ENCODE measurements around the gene A1CF.

Gene A1CF

DNA sequence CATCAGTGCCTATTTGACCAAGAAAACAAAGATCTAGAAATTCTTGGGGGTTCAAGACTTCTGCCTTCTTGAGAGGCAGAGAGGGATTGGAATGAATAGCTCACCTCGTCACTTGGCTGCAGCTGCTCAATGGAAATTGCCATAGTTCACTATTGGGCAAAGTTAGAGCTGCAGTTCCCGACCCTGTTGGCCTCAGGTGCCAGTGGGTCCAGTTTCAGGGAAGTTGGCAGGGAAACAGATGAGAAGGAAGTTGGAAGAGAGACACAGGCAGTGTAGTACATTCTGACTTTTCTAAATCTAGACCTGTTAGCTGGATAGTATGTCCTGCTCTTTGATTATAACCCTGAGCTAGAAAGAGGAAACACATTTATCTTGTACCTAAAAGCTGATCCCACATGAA, 19.1 kb downstream of the A1CF start:
- no peak overlapping the region for H3K27ac ChIP-seq
- DNase-seq (ENCODE audit: low read depth, low spot score) = no peak

- no peak for DNase-seq (ENCODE audit: low read depth, low spot score)
- no peak overlapping the region for H3K27ac ChIP-seq
These were observed 22.7 kb downstream of the A1CF start for GRCh38 chr10:50862719-50863118.

DNA sequence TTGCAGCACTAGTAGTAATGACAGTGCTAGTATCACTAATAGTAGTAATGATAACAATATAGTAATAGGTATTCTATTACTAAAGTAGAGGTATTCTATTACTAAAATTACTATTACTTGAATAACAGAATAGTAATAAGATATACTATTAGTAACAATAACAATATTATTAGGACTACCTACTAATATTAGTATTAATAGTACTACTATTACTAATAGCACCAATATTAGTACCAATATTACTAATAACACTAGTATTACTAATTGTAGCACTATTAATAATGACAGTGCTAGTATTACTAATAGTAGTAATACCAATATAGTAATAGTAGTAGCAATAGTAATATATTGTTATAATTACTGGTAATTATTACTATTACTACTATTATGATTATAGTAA, 24.1 kb downstream of the A1CF start:
- no peak for DNase-seq (ENCODE audit: low read depth, low spot score)
- no peak overlapping the region for H3K27ac ChIP-seq

- DNase-seq (ENCODE audit: low read depth, low spot score) = no peak
- no peak overlapping the region for H3K27ac ChIP-seq
These were observed 27.8 kb downstream of the A1CF start for GRCh38 chr10:50857579-50857978.

- DNase-seq (ENCODE audit: low read depth, low spot score) = no peak
- H3K27ac ChIP-seq = no peak overlapping the region
These were observed 30.0 kb downstream of the A1CF start for GRCh38 chr10:50855461-50855860.

- DNase-seq (ENCODE audit: low read depth, low spot score) = no peak
- no peak overlapping the region for H3K27ac ChIP-seq
These were observed 30.4 kb downstream of the A1CF start for GRCh38 chr10:50855015-50855414.

- H3K27ac ChIP-seq = no peak overlapping the region
- DNase-seq (ENCODE audit: low read depth, low spot score) = no peak
These were observed 31.9 kb downstream of the A1CF start for GRCh38 chr10:50853557-50853956.

DNA sequence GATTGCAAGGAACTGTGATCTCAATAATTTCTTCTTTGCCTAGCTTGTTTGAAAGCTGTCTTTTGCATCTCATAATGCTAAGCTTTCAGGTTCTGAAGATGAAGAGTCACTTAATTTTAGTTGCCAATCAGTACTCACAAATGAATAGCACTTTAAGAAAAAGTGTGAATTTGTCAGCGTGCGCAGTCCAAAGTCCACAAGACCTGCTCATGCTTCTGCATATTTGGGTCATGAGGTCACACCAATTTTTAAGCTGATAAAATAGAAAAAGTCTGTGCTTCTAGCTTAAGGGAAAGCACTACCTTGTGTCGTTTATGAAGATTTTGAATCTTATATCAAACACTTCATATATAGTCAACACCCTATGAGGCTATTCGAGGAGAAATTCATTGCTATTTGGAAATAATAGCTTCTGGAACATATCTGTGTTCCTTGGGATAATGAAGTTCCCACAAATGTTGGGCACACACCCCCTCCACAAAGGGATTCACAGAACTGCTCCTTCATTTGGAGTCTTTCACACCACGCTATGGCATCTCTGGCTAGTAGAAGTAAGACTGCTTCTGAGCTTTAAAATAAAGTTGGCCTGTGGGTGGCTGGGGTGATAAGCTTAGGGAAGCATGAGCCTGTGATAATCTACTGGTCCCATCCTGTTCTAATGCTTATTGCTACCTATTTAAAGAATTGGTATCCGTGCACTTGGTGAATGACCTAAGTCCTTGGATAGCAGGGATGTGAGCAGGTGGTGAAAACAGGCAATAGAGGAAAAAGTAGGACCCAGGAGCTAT, 33.3 kb downstream of the A1CF start:
- H3K27ac ChIP-seq = no peak overlapping the region
- DNase-seq (ENCODE audit: low read depth, low spot score) = no peak

- no peak for DNase-seq (ENCODE audit: low read depth, low spot score)
- H3K27ac ChIP-seq = no peak overlapping the region
These were observed 34.7 kb downstream of the A1CF start for GRCh38 chr10:50850578-50851230.

DNA sequence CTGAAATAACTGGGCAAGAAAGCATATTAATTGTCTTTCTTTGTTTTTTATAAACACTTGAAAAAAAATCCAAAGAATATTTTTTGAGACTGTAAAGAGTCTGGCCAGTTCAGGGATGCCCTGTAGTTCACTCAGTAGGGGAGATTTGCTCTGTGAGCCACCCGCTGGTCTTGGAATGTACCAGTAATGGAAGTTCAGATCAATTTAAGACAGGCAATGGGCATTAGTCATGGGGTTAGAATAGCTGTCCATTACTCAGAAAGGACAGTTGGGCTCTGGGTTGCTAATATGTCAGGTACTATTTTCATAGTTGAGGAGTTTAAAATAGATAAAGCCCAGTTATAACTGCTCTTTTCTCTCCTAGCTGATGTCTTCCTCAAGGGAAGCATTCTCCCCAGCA, 38.7 kb downstream of the A1CF start:
- no peak for DNase-seq (ENCODE audit: low read depth, low spot score)
- H3K27ac ChIP-seq = no peak overlapping the region

DNA sequence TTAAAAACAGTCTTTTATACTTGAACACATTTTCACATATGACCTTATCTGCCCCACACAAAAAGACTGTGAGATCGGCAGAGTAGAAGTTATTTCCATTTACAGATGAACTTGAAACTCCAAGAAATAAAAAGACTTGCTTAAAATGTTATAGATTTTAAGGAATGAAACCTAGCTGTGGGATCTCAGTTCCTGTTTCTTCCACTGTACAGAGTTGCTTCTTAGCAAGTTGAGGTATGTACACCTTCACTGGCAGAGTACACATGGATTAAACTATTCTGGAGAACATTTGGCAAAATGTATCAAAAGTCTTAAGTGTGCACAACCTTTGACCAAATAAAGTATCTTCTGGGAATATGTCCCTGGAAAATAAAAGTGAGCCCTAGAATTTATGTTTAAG, 48.3 kb downstream of the A1CF start:
- H3K27ac ChIP-seq = no peak overlapping the region
- DNase-seq (ENCODE audit: low read depth, low spot score) = no peak

- H3K27ac ChIP-seq = no peak overlapping the region
- DNase-seq (ENCODE audit: low read depth, low spot score) = no peak
These were observed 53.2 kb downstream of the A1CF start for GRCh38 chr10:50832171-50832751.

GRCh38 chr10:50830066-50830465, 55.4 kb downstream of the A1CF start:
- H3K27ac ChIP-seq = no peak overlapping the region
- DNase-seq (ENCODE audit: low read depth, low spot score) = no peak

- DNase-seq (ENCODE audit: low read depth, low spot score) = no peak
- H3K27ac ChIP-seq = no peak overlapping the region
These were observed 60.6 kb downstream of the A1CF start for GRCh38 chr10:50824782-50825181.

DNA sequence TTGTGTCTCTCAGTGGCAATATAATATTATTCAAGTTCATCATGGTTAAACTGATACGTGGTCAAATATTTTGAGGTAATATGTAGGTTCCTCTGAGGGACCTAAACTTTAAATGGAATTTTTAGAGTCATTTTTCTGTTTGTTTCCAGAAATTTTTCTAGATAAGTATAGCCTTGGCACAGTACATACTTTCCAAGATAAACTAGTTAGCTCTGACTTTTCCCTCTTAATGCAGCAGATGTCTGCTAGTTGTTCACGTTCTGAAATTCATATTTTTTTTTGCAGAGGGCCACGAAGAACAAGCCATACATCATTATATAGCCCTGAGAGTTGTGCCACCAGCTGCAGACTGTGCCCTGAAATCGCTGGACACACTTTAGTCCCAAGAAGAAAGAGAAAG, 61.6 kb downstream of the A1CF start:
- no peak for DNase-seq (ENCODE audit: low read depth, low spot score)

GRCh38 chr10:50809596-50809995, 75.8 kb downstream of the A1CF start:
- H3K27ac ChIP-seq = no peak overlapping the region
- DNase-seq (ENCODE audit: low read depth, low spot score) = no peak

More for the DNA sequence above, 61.6 kb downstream of the A1CF start:
- H3K27ac ChIP-seq = no peak overlapping the region

DNA sequence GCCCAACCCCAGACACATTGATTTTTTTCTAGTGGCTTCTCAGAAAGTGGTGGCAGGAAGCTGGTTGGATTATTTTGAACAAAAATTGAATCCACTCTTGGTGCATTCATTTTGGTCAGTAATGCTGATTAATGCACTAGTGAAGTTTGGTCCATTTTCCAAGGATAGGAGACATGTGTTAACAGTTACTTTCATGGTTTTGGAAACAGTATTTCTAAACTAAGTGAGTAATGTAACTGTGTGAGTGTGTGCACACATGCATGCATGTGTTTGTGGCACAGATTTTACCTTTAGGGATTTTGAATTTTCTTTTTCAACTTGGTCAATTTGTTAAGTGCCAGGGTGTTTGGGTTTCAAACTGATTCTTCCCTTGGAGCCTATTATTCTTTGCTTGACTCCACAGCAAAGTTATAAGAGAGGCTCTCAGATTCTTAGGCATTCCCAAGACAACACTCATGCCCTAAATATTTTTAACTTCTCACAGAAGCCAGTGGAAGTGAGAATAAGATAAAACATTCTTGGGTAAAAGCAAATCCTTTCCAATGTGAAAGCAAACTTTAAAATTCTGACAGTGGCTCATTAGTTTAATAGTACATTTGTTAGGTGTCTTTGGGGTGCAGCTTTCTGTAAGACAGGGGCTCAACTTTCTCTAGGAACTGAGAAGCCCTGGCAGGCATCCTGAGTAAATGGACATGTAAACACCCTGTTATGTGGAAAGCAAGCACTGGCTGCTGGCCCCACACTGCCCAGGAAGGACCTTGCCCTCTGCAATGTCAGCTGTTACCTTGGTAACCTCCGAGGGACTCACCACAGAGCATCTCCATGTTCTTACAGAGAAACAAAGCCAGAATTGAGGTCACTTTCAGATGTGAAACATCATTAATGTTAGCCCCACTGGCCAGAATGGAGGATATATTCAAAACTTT, 77.3 kb downstream of the A1CF start:
- H3K27ac ChIP-seq = no peak overlapping the region

GRCh38 chr10:50805981-50806622, 79.3 kb downstream of the A1CF start:
- DNase-seq (ENCODE audit: low read depth, low spot score) = no peak
- no peak overlapping the region for H3K27ac ChIP-seq

More for the DNA sequence above, 77.3 kb downstream of the A1CF start:
- no peak for DNase-seq (ENCODE audit: low read depth, low spot score)

- DNase-seq (ENCODE audit: low read depth, low spot score) = no peak
- H3K27ac ChIP-seq = no peak overlapping the region
These were observed 85.8 kb downstream of the A1CF start for GRCh38 chr10:50799595-50799994.

GRCh38 chr10:50798297-50798696, 87.1 kb downstream of the A1CF start:
- no peak for DNase-seq (ENCODE audit: low read depth, low spot score)
- H3K27ac ChIP-seq = no peak overlapping the region
